Liver (tissue), 9 donors: ENCODE results near the gene SNCG. TPM values are rescaled to one million over a fixed set of nuclear protein-coding genes. Genes with fewer than 3 reads are reported as not detected.

Experiments
- DNase-seq: peaks from one replicate; pipeline ENCODE4 v3.0.0-alpha.2; 2017; ENCODE audit warnings: low spot score
- H3K27ac ChIP-seq, 2 donors: one replicate each; pipeline ENCODE4 v1.7.0; 2013; ENCODE audit warnings: inconsistent platforms in 2 of 2, low read length in 2 of 2, control low read depth in 1 of 2, low read depth in 1 of 2, mild to moderate bottlenecking in 1 of 2
- H3K27me3 ChIP-seq, 4 donors: one replicate each; pipeline versions ENCODE4 v1.6.1 to v1.7.0; 2013; ENCODE audit warnings: low read length in 3 of 4, inconsistent platforms in 1 of 4, mild to moderate bottlenecking in 1 of 4, moderate library complexity in 1 of 4; ENCODE audit not compliant: control insufficient read depth in 4 of 4, insufficient read depth in 4 of 4
- H3K36me3 ChIP-seq, 4 donors: one replicate each; pipeline versions ENCODE4 v1.6.1 to v1.7.0; 2013; ENCODE audit warnings: low read length in 3 of 4, mild to moderate bottlenecking in 3 of 4, low read depth in 1 of 4, moderate library complexity in 1 of 4; ENCODE audit not compliant: control insufficient read depth in 4 of 4, insufficient read depth in 3 of 4
- H3K4me1 ChIP-seq, 4 donors: one replicate each; pipeline versions ENCODE4 v1.6.1 to v1.7.0; 2013; ENCODE audit warnings: low read length in 3 of 4, mild to moderate bottlenecking in 3 of 4, moderate library complexity in 1 of 4; ENCODE audit not compliant: control insufficient read depth in 4 of 4, insufficient read depth in 4 of 4
- H3K4me3 ChIP-seq, 3 donors: one replicate each; pipeline versions ENCODE4 v1.6.1 to v1.7.0; 2013; ENCODE audit warnings: low read length in 3 of 3, control low read depth in 1 of 3, low read depth in 1 of 3, mild to moderate bottlenecking in 1 of 3
- H3K9ac ChIP-seq, 2 donors: one replicate each; pipeline ENCODE4 v1.7.0; 2013; ENCODE audit warnings: low read length in 2 of 2, mild to moderate bottlenecking in 2 of 2, moderate library complexity in 2 of 2, control low read depth in 1 of 2, low read depth in 1 of 2
- H3K9me3 ChIP-seq, 4 donors: one replicate each; pipeline versions ENCODE4 v1.6.1 to v1.7.0; 2013; ENCODE audit warnings: low read length in 3 of 4; ENCODE audit not compliant: control insufficient read depth in 4 of 4
- ATF3 ChIP-seq: IDR thresholded peaks from 2 replicates; pipeline ENCODE4 v1.6.1; 2016; ENCODE audit warnings: antibody characterized with exemption
- CTCF ChIP-seq: fragments of 150-350 bp; IDR thresholded peaks from 2 replicates; pipeline ENCODE4 v1.5.1; 2017; ENCODE audit warnings: improper control_type of control experiment, low read depth, low read length; ENCODE audit not compliant: missing input control
- FOXA1 ChIP-seq: IDR thresholded peaks from 2 replicates; pipeline ENCODE4 v1.6.1; 2016; ENCODE audit warnings: antibody characterized with exemption
- FOXA2 ChIP-seq: IDR thresholded peaks from 2 replicates; pipeline ENCODE4 v1.6.1; 2016; ENCODE audit warnings: antibody characterized with exemption
- GABPA ChIP-seq, 2 donors: IDR thresholded peaks in 1 of 2; conservative IDR thresholded peaks in 1 of 2; 2 replicates each; pipeline ENCODE4 v1.6.1; 2016; ENCODE audit warnings: antibody characterized with exemption in 2 of 2, mild to moderate bottlenecking in 1 of 2, moderate library complexity in 1 of 2
- HNF4A ChIP-seq, 2 donors: conservative IDR thresholded peaks; 2 replicates each; pipeline ENCODE4 v1.6.1; 2016; ENCODE audit warnings: antibody characterized with exemption in 2 of 2, mild to moderate bottlenecking in 2 of 2
- HNF4G ChIP-seq: IDR thresholded peaks from 2 replicates; pipeline ENCODE4 v1.6.1; 2016; ENCODE audit warnings: antibody characterized with exemption
- JUND ChIP-seq, 2 donors: IDR thresholded peaks; 2 replicates each; pipeline ENCODE4 v1.6.1; 2016; ENCODE audit warnings: antibody characterized with exemption in 2 of 2
- MAX ChIP-seq: IDR thresholded peaks from 2 replicates; pipeline ENCODE4 v1.6.1; 2016; ENCODE audit warnings: antibody characterized with exemption
- NR2F2 ChIP-seq: IDR thresholded peaks from 2 replicates; pipeline ENCODE4 v1.6.1; 2016; ENCODE audit warnings: antibody characterized with exemption
- RAD21 ChIP-seq, 2 donors: IDR thresholded peaks; 2 replicates each; pipeline ENCODE4 v1.6.1; 2016; ENCODE audit warnings: antibody characterized with exemption in 2 of 2, mild to moderate bottlenecking in 2 of 2
- SP1 ChIP-seq: IDR thresholded peaks from 2 replicates; pipeline ENCODE4 v1.6.1; 2018; ENCODE audit warnings: antibody characterized with exemption, mild to moderate bottlenecking
- TAF1 ChIP-seq: conservative IDR thresholded peaks from 2 replicates; pipeline ENCODE4 v1.6.1; 2016; ENCODE audit warnings: antibody characterized with exemption, mild to moderate bottlenecking
- YY1 ChIP-seq: IDR thresholded peaks from 2 replicates; pipeline ENCODE4 v1.6.1; 2016; ENCODE audit warnings: antibody characterized with exemption, mild to moderate bottlenecking
- WGBS: extraction: QIAGEN DNeasy Blood & Tissue Kit; methylation state at CpG from one replicate; pipeline ENCODE4 v1.1.7; 2013; 5-methylcytosine and 5-hydroxymethylcytosine counted together
- polyA plus RNA-seq, 2 donors: library from polyadenylated mRNA; stranded (reverse) in 1 of 2; unstranded in 1 of 2; fragments of 200-250 nt in 1 of 2; fragments of >200 nt in 1 of 2; fragmentation: Nextera tagmentation in 1 of 2; extraction: Ambion mirVana in 1 of 2; gene quantifications; one replicate each; pipeline versions ENCODE4 v1.2.1 to v1.2.3, GENCODE V29; 2013 to 2015
- total RNA-seq, 2 donors: library from RNA; depleted of rRNA; stranded (reverse); fragments of >200 nt; gene quantifications; one replicate each; pipeline ENCODE4 v1.2.3, GENCODE V29; 2014
- TF ChIP-seq, protein P1 (sequence below): IDR thresholded peaks from 2 replicates; pipeline ENCODE4 v1.6.1; 2016; ENCODE audit warnings: antibody characterized with exemption
- TF ChIP-seq, protein P2 (sequence below): IDR thresholded peaks from 2 replicates; pipeline ENCODE4 v1.6.1; 2016; ENCODE audit warnings: antibody characterized with exemption, mild to moderate bottlenecking
- donor health status: healthy.
- donor health status: healthy.
- donor health status: healthy.
- donor health status: healthy.
- donor health status: healthy.

Gene SNCG
- total and polyA plus RNA-seq, 4 donors = 0.84 to 2.6 (median 1.7) TPM

- TF ChIP-seq GABPA (IDR thresholded peaks at IDR 0.05 in 1 of 2, conservative IDR thresholded peaks at IDR 0.05 in 1 of 2) = no peak
- TF ChIP-seq ATF3 = no peak
- TF ChIP-seq, protein P1, sequence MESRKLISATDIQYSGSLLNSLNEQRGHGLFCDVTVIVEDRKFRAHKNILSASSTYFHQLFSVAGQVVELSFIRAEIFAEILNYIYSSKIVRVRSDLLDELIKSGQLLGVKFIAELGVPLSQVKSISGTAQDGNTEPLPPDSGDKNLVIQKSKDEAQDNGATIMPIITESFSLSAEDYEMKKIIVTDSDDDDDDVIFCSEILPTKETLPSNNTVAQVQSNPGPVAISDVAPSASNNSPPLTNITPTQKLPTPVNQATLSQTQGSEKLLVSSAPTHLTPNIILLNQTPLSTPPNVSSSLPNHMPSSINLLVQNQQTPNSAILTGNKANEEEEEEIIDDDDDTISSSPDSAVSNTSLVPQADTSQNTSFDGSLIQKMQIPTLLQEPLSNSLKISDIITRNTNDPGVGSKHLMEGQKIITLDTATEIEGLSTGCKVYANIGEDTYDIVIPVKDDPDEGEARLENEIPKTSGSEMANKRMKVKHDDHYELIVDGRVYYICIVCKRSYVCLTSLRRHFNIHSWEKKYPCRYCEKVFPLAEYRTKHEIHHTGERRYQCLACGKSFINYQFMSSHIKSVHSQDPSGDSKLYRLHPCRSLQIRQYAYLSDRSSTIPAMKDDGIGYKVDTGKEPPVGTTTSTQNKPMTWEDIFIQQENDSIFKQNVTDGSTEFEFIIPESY = no peak
- no peak for TF ChIP-seq MAX
Measured at GRCh38 chr10:86936661-86937501, 21.5 kb upstream of the SNCG start (continued).

- Histone ChIP-seq H3K4me1 (peaks cover 0 to 22% (median 12%) of the 10 kb centered on the region in 4 donors), H3K4me3 (no peak overlapping the region), H3K36me3 (no peaks in the 10 kb centered on the region), H3K9ac (no peak overlapping the region), H3K27me3 (no peaks in the 10 kb centered on the region), H3K9me3 (no peaks in the 10 kb centered on the region), H3K27ac (no peak overlapping the region)
- DNase-seq = no peak
- WGBS = 83% methylated on average over 6 of the region's 6 CpGs
- no peak for TF ChIP-seq SP1
- TF ChIP-seq FOXA1 = no peak
- no peak for TF ChIP-seq YY1
- TF ChIP-seq CTCF = no peak
- no peak for TF ChIP-seq RAD21 (IDR thresholded peaks at IDR 0.05)
- no peak for TF ChIP-seq FOXA2
- TF ChIP-seq HNF4G = no peak
- no peak for TF ChIP-seq TAF1
Measured at GRCh38 chr10:86937502-86938154, 20.8 kb upstream of the SNCG start.

DNA sequence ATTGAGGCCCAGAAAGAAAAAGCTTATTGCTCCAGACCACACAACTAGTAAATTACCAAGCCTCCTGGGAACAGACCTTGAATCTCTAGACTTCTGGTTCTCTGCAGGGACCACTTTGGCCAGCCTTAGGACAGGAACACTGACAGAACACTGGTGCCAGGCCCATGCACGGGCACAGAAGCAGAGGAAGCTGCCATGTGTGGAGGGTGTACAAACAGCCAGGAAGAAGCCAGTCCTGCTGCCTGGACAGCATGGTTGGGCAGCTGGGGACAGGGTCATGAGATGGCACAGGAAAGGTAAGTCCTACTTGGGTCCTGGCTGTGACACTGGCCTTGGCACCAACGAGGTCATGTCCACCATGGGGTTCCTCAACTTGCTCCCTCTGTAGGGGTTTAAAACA lies 20.1 kb upstream of the SNCG start:
- H3K36me3 ChIP-seq = no peaks in the 10 kb centered on the region
- no peak overlapping the region for H3K27ac ChIP-seq
- H3K4me1 ChIP-seq = peaks cover 4 to 29% (median 16%) of the 10 kb centered on the region in 4 donors
- no peak for DNase-seq
- 92% methylated on average over 2 of the region's 2 CpGs for whole genome bisulfite sequencing
- no peaks in the 10 kb centered on the region for H3K9me3 ChIP-seq
- no peaks in the 10 kb centered on the region for H3K27me3 ChIP-seq
- no peak overlapping the region for H3K9ac ChIP-seq
- H3K4me3 ChIP-seq = no peak overlapping the region
- TF ChIP-seq RAD21 (IDR thresholded peaks at IDR 0.05) (no peak), NR2F2 (no peak), HNF4G (no peak), JUND (IDR thresholded peaks at IDR 0.05) (no peak), HNF4A (conservative IDR thresholded peaks at IDR 0.05) (no peak), MAX (no peak), TAF1 (no peak), YY1 (no peak)
- TF ChIP-seq, protein P1 = no peak
- TF ChIP-seq, protein P2, sequence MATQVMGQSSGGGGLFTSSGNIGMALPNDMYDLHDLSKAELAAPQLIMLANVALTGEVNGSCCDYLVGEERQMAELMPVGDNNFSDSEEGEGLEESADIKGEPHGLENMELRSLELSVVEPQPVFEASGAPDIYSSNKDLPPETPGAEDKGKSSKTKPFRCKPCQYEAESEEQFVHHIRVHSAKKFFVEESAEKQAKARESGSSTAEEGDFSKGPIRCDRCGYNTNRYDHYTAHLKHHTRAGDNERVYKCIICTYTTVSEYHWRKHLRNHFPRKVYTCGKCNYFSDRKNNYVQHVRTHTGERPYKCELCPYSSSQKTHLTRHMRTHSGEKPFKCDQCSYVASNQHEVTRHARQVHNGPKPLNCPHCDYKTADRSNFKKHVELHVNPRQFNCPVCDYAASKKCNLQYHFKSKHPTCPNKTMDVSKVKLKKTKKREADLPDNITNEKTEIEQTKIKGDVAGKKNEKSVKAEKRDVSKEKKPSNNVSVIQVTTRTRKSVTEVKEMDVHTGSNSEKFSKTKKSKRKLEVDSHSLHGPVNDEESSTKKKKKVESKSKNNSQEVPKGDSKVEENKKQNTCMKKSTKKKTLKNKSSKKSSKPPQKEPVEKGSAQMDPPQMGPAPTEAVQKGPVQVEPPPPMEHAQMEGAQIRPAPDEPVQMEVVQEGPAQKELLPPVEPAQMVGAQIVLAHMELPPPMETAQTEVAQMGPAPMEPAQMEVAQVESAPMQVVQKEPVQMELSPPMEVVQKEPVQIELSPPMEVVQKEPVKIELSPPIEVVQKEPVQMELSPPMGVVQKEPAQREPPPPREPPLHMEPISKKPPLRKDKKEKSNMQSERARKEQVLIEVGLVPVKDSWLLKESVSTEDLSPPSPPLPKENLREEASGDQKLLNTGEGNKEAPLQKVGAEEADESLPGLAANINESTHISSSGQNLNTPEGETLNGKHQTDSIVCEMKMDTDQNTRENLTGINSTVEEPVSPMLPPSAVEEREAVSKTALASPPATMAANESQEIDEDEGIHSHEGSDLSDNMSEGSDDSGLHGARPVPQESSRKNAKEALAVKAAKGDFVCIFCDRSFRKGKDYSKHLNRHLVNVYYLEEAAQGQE = no peak
